22Rv1 (cell line): Measurements from ENCODE around the gene CCL19.

ENCODE experiments used
- ZFX ChIP-seq: fragments of 450-650 bp; IDR thresholded peaks from 2 replicates; pipeline ENCODE4 v1.6.1; 2017; ENCODE audit warnings: antibody characterized with exemption, borderline replicate concordance
- TF ChIP-seq, protein P1 (sequence below): fragments of 450-650 bp; IDR thresholded peaks from 2 replicates; pipeline ENCODE4 v1.5.1; 2017; ENCODE audit warnings: mild to moderate bottlenecking

DNA sequence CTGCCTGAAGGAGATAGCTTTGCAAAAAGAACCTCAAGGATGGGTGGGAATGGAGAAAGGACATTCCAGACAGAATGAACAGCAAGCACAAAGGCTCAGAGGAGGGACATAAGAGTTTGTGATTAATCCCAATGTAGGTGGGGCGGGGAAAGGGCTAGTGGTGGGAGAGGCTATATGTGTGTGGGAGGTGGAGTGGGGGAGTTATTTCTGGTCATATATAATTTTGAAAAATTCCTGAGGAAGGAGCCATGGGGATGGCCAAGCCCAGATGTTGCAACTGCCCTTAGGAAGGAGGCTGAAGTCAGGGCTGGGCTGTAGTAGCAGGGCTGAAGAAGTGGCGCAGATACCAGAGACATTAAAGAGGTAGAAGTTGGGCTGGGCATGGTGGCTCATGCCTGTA is 15.2 kb downstream of the CCL19 start:
- TF ChIP-seq, protein P1, sequence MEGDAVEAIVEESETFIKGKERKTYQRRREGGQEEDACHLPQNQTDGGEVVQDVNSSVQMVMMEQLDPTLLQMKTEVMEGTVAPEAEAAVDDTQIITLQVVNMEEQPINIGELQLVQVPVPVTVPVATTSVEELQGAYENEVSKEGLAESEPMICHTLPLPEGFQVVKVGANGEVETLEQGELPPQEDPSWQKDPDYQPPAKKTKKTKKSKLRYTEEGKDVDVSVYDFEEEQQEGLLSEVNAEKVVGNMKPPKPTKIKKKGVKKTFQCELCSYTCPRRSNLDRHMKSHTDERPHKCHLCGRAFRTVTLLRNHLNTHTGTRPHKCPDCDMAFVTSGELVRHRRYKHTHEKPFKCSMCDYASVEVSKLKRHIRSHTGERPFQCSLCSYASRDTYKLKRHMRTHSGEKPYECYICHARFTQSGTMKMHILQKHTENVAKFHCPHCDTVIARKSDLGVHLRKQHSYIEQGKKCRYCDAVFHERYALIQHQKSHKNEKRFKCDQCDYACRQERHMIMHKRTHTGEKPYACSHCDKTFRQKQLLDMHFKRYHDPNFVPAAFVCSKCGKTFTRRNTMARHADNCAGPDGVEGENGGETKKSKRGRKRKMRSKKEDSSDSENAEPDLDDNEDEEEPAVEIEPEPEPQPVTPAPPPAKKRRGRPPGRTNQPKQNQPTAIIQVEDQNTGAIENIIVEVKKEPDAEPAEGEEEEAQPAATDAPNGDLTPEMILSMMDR: no peak
- TF ChIP-seq ZFX: no peak
